GM19238 (cell line): ENCODE results near the gene SDHD.

Experiments
- DNase-seq: peaks from one replicate; pipeline ENCODE4 v3.0.0; 2011; ENCODE audit warnings: low spot score; ENCODE audit not compliant: insufficient read length

Gene SDHD

DNA sequence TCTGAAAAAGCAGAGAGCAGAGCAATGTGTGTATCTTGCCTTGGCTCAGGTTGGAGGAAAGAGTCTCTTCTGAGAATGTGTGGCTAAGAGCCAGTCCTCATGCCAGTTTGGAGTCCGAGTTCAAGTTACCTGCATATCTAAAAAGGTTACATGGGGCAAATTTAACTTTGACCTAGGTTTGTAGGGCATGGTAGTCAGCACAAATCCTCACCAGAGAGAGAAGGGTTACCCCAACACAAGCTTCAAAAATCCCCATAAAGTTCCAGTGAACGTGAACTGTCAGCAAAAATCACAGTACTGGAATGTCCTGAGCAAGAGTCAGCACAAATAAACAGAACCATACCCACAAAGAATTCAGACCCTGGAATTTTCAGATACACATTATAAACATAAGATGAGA lies 13.8 kb downstream of the SDHD start:
- no peak for DNase-seq

DNA sequence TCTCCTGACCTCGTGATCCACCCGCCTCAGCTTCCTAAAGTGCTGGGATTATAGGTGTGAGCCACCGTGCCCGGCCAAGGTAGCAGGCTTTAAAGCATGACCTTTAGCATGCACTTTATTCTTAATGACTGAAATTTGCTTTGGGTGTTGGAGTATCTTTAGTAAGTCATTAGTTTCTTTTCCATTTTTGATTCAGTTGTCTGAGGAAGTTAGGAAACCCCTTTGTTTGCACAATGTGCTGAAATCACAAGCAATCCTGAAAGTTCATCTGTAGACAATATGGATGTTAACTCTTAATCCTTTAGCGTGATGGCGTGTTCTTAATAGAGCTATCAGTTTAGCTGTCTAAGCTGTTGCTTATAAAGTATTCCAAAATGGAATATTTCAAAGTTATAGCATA lies 16.8 kb downstream of the SDHD start:
- DNase-seq, result no peak

DNA sequence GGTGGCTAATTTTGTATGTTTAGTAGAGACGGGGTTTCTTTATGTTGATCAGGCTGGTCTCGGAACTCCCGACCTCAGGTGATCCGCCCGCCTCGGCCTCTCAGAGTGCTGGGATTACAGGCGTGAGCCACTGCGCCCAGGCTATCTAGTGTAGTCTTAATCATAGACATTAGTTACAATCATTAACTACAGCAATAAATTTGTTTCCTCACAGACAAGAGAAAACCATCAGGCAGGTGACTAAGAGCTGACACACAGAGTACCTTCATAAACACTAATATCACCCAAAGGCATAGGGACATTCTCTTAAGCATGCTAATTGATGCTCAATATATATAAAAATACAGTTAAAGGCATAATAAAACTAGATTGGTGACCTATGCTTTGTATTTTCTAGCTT lies 19.4 kb downstream of the SDHD start:
- no peak for DNase-seq

DNA sequence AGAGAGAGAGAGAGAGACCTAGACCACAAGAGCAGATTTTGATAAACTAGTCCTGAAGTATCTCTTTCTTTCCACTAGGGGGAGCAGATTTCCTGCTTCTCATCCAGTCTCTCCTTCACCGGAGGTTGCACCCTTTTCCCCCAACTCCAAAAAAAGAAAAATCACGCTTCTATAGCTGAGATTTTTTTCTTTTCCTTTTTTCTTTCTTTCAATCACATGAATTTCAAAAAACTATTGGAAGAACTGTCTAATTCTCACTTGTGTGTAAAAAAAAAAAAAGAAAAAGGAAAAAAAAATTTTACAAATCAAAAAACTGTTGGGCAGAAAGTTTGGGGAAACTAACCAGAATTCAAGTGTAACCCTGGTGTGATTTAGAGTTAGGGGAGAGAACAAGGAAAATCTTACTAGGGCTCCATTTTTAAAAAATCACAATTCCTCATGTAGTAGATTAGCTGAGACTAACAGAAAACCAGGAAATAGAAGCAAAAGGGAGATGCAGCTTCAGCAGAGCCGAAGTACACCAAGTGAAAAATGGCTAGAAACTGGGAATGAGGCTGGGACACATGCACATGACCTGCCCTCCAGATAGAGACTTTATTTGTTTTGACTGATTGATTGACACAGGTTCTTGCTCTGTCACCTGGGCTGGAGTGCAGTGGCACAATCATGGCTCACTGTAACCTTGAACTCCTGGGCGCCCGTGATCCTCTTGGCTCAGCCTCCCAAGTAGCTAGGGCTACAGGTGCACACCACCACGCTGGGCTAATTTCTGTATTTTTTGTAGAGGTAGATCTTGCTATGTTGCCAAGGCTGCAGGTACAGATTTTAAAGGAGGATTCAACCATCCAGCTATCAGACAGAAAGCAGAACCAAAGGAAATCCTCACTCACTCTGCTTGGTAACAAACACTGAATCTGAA lies 27.1 kb downstream of the SDHD start:
- no peak for DNase-seq

DNA sequence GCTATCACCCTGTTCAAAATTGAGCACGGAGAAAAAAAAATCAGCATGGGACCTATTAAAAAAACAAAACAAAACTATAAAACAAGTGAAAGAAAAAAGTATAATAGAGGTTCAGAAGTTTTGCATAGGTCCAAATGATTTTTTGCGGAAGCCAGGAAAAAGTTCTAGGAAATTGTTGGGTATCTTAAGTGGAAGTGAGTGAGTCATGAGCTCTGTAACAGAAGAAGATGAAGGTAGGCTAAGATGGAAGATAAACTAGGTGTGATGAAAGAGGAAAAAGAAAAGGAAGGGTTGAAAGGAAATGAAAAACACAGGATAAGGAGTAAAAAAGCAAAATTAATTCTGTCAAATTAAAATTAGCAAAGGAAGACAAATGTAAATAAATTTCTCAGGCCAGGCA lies 27.8 kb downstream of the SDHD start:
- DNase-seq, result no peak

- no peak for DNase-seq
Measured at GRCh38 chr11:112115386-112115785, 28.7 kb downstream of the SDHD start.

- DNase-seq, result no peak
Measured at GRCh38 chr11:112118176-112118575, 31.5 kb downstream of the SDHD start.

- no peak for DNase-seq
Measured at GRCh38 chr11:112121981-112122615, 35.4 kb downstream of the SDHD start.

GRCh38 chr11:112123129-112123528 lies 36.5 kb downstream of the SDHD start:
- no peak for DNase-seq

GRCh38 chr11:112127056-112127455 lies 40.4 kb downstream of the SDHD start:
- no peak for DNase-seq

DNA sequence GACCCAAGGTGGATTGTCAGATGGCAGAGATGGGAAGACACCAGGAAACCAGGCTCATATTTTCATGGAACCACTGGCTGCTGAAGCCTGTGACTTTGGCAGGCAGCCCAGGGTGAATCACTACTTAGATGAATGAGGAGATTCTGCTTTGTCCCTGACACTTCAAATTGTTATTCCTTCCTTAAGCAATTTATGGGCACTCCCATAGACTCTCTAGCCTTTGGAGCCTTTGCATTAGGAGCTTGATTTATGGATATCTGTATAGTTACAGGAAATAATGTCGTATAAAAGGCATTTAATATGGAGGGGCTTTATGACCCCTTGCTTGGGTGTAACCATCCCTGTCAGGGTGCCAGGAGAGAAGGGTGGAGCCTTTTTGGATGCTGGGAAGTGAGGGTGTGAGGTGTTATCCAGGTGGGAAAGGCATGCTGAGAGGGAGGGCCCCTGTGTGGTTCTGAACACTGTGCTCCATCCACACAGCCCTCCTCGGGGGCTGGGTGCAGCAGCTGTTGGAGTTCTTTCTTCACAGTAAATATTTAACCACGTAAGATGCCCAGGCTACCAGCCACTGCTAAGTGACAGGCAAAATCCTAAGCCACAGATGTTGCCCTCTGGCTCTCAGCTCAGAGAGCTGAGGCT lies 41.9 kb downstream of the SDHD start:
- no peak for DNase-seq

DNA sequence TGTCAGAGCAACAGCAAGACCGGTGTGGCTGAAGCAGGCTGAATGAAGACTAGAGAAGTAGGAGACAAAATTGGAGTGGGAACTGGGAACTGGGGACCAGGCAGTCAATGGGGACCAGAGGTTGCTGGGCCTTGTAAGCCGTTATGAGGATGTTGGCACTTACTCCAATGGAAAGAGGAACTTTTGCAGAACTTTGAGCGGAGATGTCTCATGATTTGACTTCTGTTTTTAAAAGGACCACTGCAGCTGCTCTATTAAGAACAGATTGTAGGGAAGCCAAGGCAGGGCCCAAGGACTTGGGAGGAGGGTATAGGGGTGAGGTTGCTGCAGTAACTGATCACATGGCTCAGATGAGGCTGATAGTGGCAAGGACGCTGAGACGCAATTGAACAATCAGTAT lies 43.0 kb downstream of the SDHD start:
- no peak for DNase-seq

GRCh38 chr11:112132737-112133136 lies 46.1 kb downstream of the SDHD start:
- no peak for DNase-seq

DNA sequence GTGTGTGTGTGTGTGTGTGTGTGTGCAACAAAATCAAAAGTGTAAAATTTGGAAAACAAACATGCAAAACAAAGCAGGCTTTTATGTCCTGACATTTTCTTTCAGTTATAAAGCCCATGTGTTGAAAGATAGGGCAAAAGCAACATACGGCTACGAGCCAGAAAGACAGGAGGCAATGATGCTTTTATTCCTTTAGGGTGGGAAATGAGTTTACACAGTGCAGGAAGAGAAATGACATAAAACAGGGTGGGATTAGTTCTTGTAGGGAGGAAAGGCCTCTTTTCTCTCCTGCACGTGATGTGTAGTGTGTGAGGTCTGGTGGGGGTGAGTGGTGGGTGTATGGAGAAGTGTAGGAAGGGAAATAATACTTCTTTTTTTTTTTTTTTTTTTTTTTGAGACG lies 47.8 kb downstream of the SDHD start:
- DNase-seq, result no peak

GRCh38 chr11:112143597-112143996 lies 56.9 kb downstream of the SDHD start:
- DNase-seq, result no peak
